Muscle of arm (tissue), 12 donors: ENCODE results near the gene CNTN6. TPM values are rescaled to one million over a fixed set of nuclear protein-coding genes. Genes with fewer than 3 reads are reported as not detected.

Experiments
- DNase-seq: peaks from one replicate; pipeline ENCODE4 v3.0.0-alpha.2; 2013
- polyA plus RNA-seq, 12 donors: library from polyadenylated mRNA; unstranded; fragments of 120-200 nt; gene quantifications; one replicate each; pipeline ENCODE4 v1.2.1, GENCODE V29; 2013; ENCODE audit not compliant: insufficient read length in 12 of 12

The CNTN6 gene
- polyA plus RNA-seq, 12 donors: 0.68 to 3.5 (median 1.1) TPM; not detected in 2

DNA sequence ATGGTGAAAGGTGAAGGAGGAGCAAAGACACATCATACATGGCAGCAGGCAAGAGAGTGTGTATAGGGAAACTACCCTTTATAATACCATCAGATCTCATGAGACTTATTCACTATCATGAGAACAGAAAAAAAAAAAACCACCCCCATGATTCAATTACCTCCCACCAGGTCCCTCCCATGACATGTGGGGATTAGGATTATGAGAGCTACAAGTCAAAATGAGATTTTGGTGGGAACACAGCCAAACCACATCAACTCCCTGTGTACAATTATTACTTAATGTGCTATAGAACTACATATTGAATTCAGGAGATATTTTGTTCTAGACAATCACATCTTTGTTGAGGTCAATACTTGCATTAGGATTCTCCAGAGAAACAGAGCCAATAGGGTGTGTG, 313.4 kb downstream of the CNTN6 start:
- DNase-seq: no peak

DNA sequence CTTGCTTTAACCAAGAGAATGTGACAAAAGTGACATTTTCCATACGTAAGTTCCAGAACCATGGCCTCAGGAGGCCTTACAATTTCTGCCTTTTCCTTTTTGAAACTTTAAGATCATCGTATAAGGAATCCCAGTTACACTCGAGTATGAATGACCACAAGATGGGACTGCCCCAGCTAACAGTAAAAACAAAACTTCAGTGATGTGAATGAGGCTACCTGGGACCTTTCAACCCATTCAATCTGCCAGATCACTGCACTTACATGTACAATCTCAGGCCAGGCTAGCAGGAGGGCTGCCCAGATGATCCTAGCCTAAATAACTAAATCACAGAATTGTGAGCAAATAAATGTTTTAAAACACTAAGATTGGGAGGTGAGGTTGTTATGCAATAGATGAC, 328.8 kb downstream of the CNTN6 start:
- DNase-seq: no peak

GRCh38 chr3:1423566-1424089, 330.8 kb downstream of the CNTN6 start:
- DNase-seq: no peak

GRCh38 chr3:1439395-1439794, 346.6 kb downstream of the CNTN6 start:
- DNase-seq: no peak

GRCh38 chr3:1442271-1442670, 349.4 kb downstream of the CNTN6 start:
- DNase-seq: no peak

DNA sequence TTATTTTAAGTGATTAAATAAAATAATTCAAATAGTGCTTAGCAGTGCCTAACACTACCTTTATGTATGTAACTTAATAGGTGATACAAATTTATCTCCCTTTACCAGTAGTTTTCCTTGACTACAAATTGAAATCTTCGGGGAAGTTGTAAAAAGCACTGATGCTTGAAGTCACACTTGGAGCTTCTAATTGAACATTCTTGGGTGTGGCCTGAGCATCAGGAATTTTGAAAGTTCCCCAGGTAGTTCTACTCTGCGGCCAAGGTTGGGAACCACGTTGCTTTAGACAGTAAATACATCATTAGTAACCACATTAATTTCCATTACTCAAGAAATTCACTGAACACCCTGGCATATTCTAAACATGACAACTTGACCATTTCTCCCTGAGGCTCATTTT, 351.4 kb downstream of the CNTN6 start:
- DNase-seq: no peak

- DNase-seq: no peak
Observed at GRCh38 chr3:1446531-1446930, 353.7 kb downstream of the CNTN6 start.

- no peak for DNase-seq
Observed at GRCh38 chr3:1447452-1447851, 354.6 kb downstream of the CNTN6 start.

- DNase-seq: no peak
Observed at GRCh38 chr3:1448443-1448842, 355.6 kb downstream of the CNTN6 start.
